ENCODE data around the gene NEU1.
A peak's percentile ranks its signal among the peaks of the same experiment; 100 is the strongest.
"Not testable (repeated sequence)": the region's sequence is repeated elsewhere in the genome, so short reads cannot be mapped to it uniquely, and the experiment has no call there.

The NEU1 gene

DNA sequence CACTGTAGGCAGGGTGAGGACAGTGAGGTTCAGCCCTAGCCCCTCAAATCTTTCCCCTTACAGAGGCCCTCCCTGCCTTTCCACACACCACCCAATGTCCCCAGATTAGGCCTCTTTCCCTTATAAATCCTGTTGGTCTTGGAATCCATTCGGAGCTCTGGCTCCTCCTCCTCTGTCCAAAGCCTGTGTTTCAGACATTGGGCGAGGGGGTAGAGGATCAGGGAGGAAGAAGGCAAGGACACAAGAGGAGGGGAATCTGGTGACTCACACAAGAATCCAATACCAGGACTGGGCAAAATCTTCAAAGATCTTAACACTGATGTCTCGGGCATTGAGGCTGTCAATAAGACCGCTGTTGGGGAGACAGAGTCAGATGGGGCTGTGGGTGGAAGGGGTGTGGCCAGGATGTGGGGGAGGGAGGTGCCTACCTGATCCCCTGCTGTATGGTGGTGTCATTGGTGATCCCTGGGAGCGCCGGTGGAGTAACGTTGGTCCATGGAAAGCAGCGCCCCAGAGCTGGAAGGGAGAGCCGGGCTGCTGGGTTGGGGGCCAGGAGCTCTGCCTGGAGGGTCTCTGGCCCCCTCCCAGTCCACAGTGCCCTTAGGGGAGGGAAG, 8.5 kb upstream of the NEU1 start:
- TF ChIP-seq ZNF274 (IDR thresholded peaks at IDR 0.05; ENCODE audit: low read depth, low read length) (no peak), SUZ12 (IDR thresholded peaks at IDR 0.05; ENCODE audit: extremely low read depth, insufficient read depth, insufficient read length) (no peak)
- H3K36me3 ChIP-seq (ENCODE audit: insufficient read depth, insufficient read length, low read length): no peaks in the 10 kb centered on the region
- H3K9ac ChIP-seq (ENCODE audit: insufficient read length, low read depth): no peak overlapping the region
- H3K9me3 ChIP-seq (ENCODE audit: insufficient read depth, low read length): no peaks in the 10 kb centered on the region
- DNase-seq (ENCODE audit: low read depth, low spot score): no peak
- peaks cover 8% of the 10 kb centered on the region for H3K4me1 ChIP-seq (ENCODE audit: insufficient read depth, insufficient read length)
- H3K4me3 ChIP-seq (ENCODE audit: insufficient read length, low read depth): no peak overlapping the region
- no peaks in the 10 kb centered on the region for H3K27me3 ChIP-seq (ENCODE audit: insufficient read depth, insufficient read length)

- H3K4me1 ChIP-seq (ENCODE audit: insufficient read depth, insufficient read length): peaks cover 8% of the 10 kb centered on the region
Measured at GRCh38 chr6:31870385-31870921, 7.8 kb upstream of the NEU1 start.

GRCh38 chr6:31869343-31869742, 6.7 kb upstream of the NEU1 start:
- no peak overlapping the region for H3K4me3 ChIP-seq (ENCODE audit: insufficient read length, low read depth)

More at GRCh38 chr6:31870385-31870921, 7.8 kb upstream of the NEU1 start:
- H3K36me3 ChIP-seq (ENCODE audit: insufficient read depth, insufficient read length, low read length): no peaks in the 10 kb centered on the region
- H3K27me3 ChIP-seq (ENCODE audit: insufficient read depth, insufficient read length): no peaks in the 10 kb centered on the region
- no peak overlapping the region for H3K4me3 ChIP-seq (ENCODE audit: insufficient read length, low read depth)
- H3K9me3 ChIP-seq (ENCODE audit: insufficient read depth, low read length): no peaks in the 10 kb centered on the region
- DNase-seq (ENCODE audit: low read depth, low spot score): no peak
- H3K9ac ChIP-seq (ENCODE audit: insufficient read length, low read depth): no peak overlapping the region
- TF ChIP-seq YY1 (IDR thresholded peaks at IDR 0.05; ENCODE audit: insufficient read depth, insufficient read length) (no peak), ZNF274 (IDR thresholded peaks at IDR 0.05; ENCODE audit: low read depth, low read length) (no peak), SUZ12 (IDR thresholded peaks at IDR 0.05; ENCODE audit: extremely low read depth, insufficient read depth, insufficient read length) (no peak)

DNA sequence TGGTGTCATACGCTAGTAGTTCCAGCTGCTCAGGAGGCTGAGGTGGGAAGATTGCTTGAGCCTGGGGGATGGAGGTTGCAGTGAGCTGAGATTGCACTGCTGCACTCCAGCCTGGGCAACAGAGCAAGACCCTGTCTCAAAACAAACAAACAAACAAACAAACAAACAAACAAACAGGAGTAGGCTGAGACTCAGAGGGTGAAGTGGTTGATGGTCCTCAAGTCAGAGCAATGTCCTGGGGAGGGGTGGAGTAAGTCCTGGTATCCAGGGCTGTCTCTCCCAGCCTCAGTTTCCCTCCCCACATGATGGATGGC, 6.0 kb upstream of the NEU1 start:
- not testable (repeated sequence) for H3K27me3 ChIP-seq (ENCODE audit: insufficient read depth, insufficient read length); H3K4me3 ChIP-seq (ENCODE audit: insufficient read length, low read depth); H3K9ac ChIP-seq (ENCODE audit: insufficient read length, low read depth); H3K36me3 ChIP-seq (ENCODE audit: insufficient read depth, insufficient read length, low read length); H3K9me3 ChIP-seq (ENCODE audit: insufficient read depth, low read length); DNase-seq (ENCODE audit: low read depth, low spot score)
- peaks cover 11% of the 10 kb centered on the region for H3K4me1 ChIP-seq (ENCODE audit: insufficient read depth, insufficient read length)

More at GRCh38 chr6:31869343-31869742, 6.7 kb upstream of the NEU1 start:
- TF ChIP-seq SUZ12 (IDR thresholded peaks at IDR 0.05; ENCODE audit: extremely low read depth, insufficient read depth, insufficient read length) (no peak), YY1 (IDR thresholded peaks at IDR 0.05; ENCODE audit: insufficient read depth, insufficient read length) (no peak), ZNF274 (IDR thresholded peaks at IDR 0.05; ENCODE audit: low read depth, low read length) (no peak)
- no peaks in the 10 kb centered on the region for H3K36me3 ChIP-seq (ENCODE audit: insufficient read depth, insufficient read length, low read length)
- H3K9ac ChIP-seq (ENCODE audit: insufficient read length, low read depth): no peak overlapping the region
- H3K27me3 ChIP-seq (ENCODE audit: insufficient read depth, insufficient read length): no peaks in the 10 kb centered on the region
- H3K4me1 ChIP-seq (ENCODE audit: insufficient read depth, insufficient read length): peaks cover 11% of the 10 kb centered on the region
- no peaks in the 10 kb centered on the region for H3K9me3 ChIP-seq (ENCODE audit: insufficient read depth, low read length)
- DNase-seq (ENCODE audit: low read depth, low spot score): no peak

- no peak overlapping the region for H3K9ac ChIP-seq (ENCODE audit: insufficient read length, low read depth)
- H3K27me3 ChIP-seq (ENCODE audit: insufficient read depth, insufficient read length): no peaks in the 10 kb centered on the region
- peaks cover 7% of the 10 kb centered on the region for H3K36me3 ChIP-seq (ENCODE audit: insufficient read depth, insufficient read length, low read length)
- no peak overlapping the region for H3K4me3 ChIP-seq (ENCODE audit: insufficient read length, low read depth)
- no peaks in the 10 kb centered on the region for H3K9me3 ChIP-seq (ENCODE audit: insufficient read depth, low read length)
- no peak for DNase-seq (ENCODE audit: low read depth, low spot score)
- peaks cover 3% of the 10 kb centered on the region for H3K4me1 ChIP-seq (ENCODE audit: insufficient read depth, insufficient read length)
- no peak for TF ChIP-seq ZNF274 (IDR thresholded peaks at IDR 0.05; ENCODE audit: low read depth, low read length)
- no peak for TF ChIP-seq SUZ12 (IDR thresholded peaks at IDR 0.05; ENCODE audit: extremely low read depth, insufficient read depth, insufficient read length)
- no peak for TF ChIP-seq YY1 (IDR thresholded peaks at IDR 0.05; ENCODE audit: insufficient read depth, insufficient read length)
Measured at GRCh38 chr6:31865205-31866118, 2.8 kb upstream of the NEU1 start.

DNA sequence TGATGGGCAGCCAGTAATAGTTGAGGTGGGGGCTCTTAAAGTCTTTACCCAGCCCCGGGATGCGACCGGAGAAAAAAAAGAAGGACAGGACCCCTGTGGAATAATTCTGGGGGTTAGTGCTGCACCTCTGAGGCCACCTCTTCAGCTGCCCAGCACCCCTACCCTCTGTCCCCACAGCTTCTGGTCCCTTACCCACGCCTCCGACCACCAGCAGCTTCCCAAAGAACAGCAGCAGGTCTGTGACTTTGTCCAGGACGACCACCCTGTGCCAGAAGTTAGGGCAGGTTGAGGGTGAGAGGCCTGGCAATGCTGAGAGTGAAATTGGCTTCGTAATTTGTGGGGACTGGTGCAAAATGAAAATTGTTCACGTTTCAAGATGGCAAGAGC, 2.2 kb upstream of the NEU1 start:
- peaks cover 14% of the 10 kb centered on the region for H3K36me3 ChIP-seq (ENCODE audit: insufficient read depth, insufficient read length, low read length)
- H3K4me1 ChIP-seq (ENCODE audit: insufficient read depth, insufficient read length): peaks cover 4% of the 10 kb centered on the region
- H3K27me3 ChIP-seq (ENCODE audit: insufficient read depth, insufficient read length): no peaks in the 10 kb centered on the region
- DNase-seq (ENCODE audit: low read depth, low spot score): no peak
- no peak for TF ChIP-seq YY1 (IDR thresholded peaks at IDR 0.05; ENCODE audit: insufficient read depth, insufficient read length)
- TF ChIP-seq SUZ12 (IDR thresholded peaks at IDR 0.05; ENCODE audit: extremely low read depth, insufficient read depth, insufficient read length): no peak
- TF ChIP-seq ZNF274 (IDR thresholded peaks at IDR 0.05; ENCODE audit: low read depth, low read length): no peak
- peak overlapping the region; percentile 16 for H3K9ac ChIP-seq (ENCODE audit: insufficient read length, low read depth)
- no peaks in the 10 kb centered on the region for H3K9me3 ChIP-seq (ENCODE audit: insufficient read depth, low read length)
- H3K4me3 ChIP-seq (ENCODE audit: insufficient read length, low read depth): no peak overlapping the region

GRCh38 chr6:31864123-31864562, 1.5 kb upstream of the NEU1 start:
- H3K9ac ChIP-seq (ENCODE audit: insufficient read length, low read depth): peak overlapping the region; percentile 16
- H3K4me1 ChIP-seq (ENCODE audit: insufficient read depth, insufficient read length): not testable (repeated sequence)

More at GRCh38 chr6:31864123-31864562, 1.5 kb upstream of the NEU1 start:
- Histone ChIP-seq H3K36me3 (ENCODE audit: insufficient read depth, insufficient read length, low read length) (peaks cover 20% of the 10 kb centered on the region), H3K4me3 (ENCODE audit: insufficient read length, low read depth) (peak overlapping the region; percentile 53)
- H3K27me3 ChIP-seq (ENCODE audit: insufficient read depth, insufficient read length); DNase-seq (ENCODE audit: low read depth, low spot score); H3K9me3 ChIP-seq (ENCODE audit: insufficient read depth, low read length): not testable (repeated sequence)
